UCSD-AML1 (cell line): ENCODE measurements around the gene CTNNA2.

Experiments
- DNase-seq: peaks from one replicate; lab custom pipeline; 2025; ENCODE audit not compliant: unreplicated experiment; lab: John Stamatoyannopoulos, UW

Gene CTNNA2

GRCh38 chr2:80621656-80622055 lies 1108.8 kb downstream of the CTNNA2 start:
- DNase-seq, result no peak

GRCh38 chr2:80624062-80624461 lies 1111.2 kb downstream of the CTNNA2 start:
- no peak for DNase-seq

GRCh38 chr2:80634590-80634989 lies 1121.7 kb downstream of the CTNNA2 start:
- DNase-seq, result no peak

- no peak for DNase-seq
Observed at GRCh38 chr2:80638783-80639182, 1125.9 kb downstream of the CTNNA2 start.

GRCh38 chr2:80642465-80642864 lies 1129.6 kb downstream of the CTNNA2 start:
- no peak for DNase-seq

GRCh38 chr2:80643598-80643997 lies 1130.7 kb downstream of the CTNNA2 start:
- DNase-seq, result no peak

- DNase-seq, result no peak
Observed at GRCh38 chr2:80651435-80651834, 1138.6 kb downstream of the CTNNA2 start.

GRCh38 chr2:80655265-80655664 lies 1142.4 kb downstream of the CTNNA2 start:
- DNase-seq, result no peak

GRCh38 chr2:80670763-80671162 lies 1157.9 kb downstream of the CTNNA2 start:
- DNase-seq, result no peak

- DNase-seq, result no peak
Observed at GRCh38 chr2:80687524-80687923, 1174.7 kb downstream of the CTNNA2 start.

- DNase-seq, result no peak
Observed at GRCh38 chr2:80689106-80689505, 1176.3 kb downstream of the CTNNA2 start.
